HepG2 (cell line): ENCODE results near the gene CA12. TPM values are rescaled to one million over a fixed set of nuclear protein-coding genes. Genes with fewer than 3 reads are reported as not detected.

Source experiments
- ATAC-seq: fragments of 200-7000 bp; cut with Tn5 transposase; 3 replicates; pipeline ENCODE4 v1.9.1; 2020; ENCODE audit warnings: mild to moderate bottlenecking, moderate library complexity
- BruUV-seq: library from RNA; stranded (reverse); fragments of 400-500 nt; replicated peaks from 2 replicates; lab custom pipeline; 2021; lab: Mats Ljungman, UMichigan
- CTCF ChIA-PET: fragments of 300-600 bp; formaldehyde crosslinking; extraction: SDS; loops from one replicate; lab custom pipeline; 2021; ENCODE audit warnings: low total read pairs, inconsistent platforms, low intra/inter-chr PET ratio; lab: Yijun Ruan, JAX
- POLR2A ChIA-PET: fragments of 350-600 bp; sonication (Branson Sonifier 250); formaldehyde crosslinking; loops from one replicate; lab custom pipeline; 2020; ENCODE audit warnings: antibody characterized with exemption, inconsistent platforms; lab: Yijun Ruan, JAX
- DNase-seq: peaks from one replicate; pipeline ENCODE4 v3.0.0-alpha.2; 2015; ENCODE audit warnings: low spot score
- FAIRE-seq: peaks from 3 replicates; lab custom pipeline; 2011; peaks lifted over from hg19 to GRCh38; lab: Jason Lieb, UNC
- H2AFZ ChIP-seq: one replicate; pipeline ENCODE4 v1.6.1; 2011; ENCODE audit warnings: low read length, inconsistent platforms
- H3K27ac ChIP-seq: fragments of 300-600 bp; 3 replicates; pipeline ENCODE4 v1.8.0; 2011; ENCODE audit warnings: mixed run types, mild to moderate bottlenecking, mixed read lengths, low read length, inconsistent platforms; ENCODE audit not compliant: insufficient read depth; ENCODE audit errors: extremely low read length
- H3K27me3 ChIP-seq, 2 experiments: fragments of 200-600 bp in 1 of 2; 2 replicates in 1 of 2; 3 replicates in 1 of 2; pipeline versions ENCODE4 v1.6.0 to v1.8.0; 2011; ENCODE audit warnings: low read length in 2 of 2, mild to moderate bottlenecking in 2 of 2, moderate library complexity in 2 of 2, inconsistent platforms in 1 of 2; ENCODE audit not compliant: insufficient read depth in 2 of 2, control insufficient read depth in 1 of 2
- H3K36me3 ChIP-seq, 2 experiments: fragments of 200-600 bp in 1 of 2; replicated peaks in 1 of 2; 2 replicates in 1 of 2; 3 replicates in 1 of 2; pipeline versions ENCODE4 v1.5.1 to v1.8.0; 2011; ENCODE audit warnings: low read length in 2 of 2, inconsistent platforms in 1 of 2; ENCODE audit not compliant: insufficient read depth in 2 of 2, control insufficient read depth in 1 of 2
- H3K4me1 ChIP-seq: 2 replicates; pipeline ENCODE4 v1.5.1; 2012; ENCODE audit warnings: low read length, inconsistent platforms; ENCODE audit not compliant: insufficient read depth
- H3K4me2 ChIP-seq: 2 replicates; pipeline ENCODE4 v1.6.0; 2011; ENCODE audit warnings: low read depth, low read length, inconsistent platforms
- H3K4me3 ChIP-seq, 3 experiments: fragments of 200-600 bp in 1 of 3; sonication (generic), shearing (Covaris generic) in 1 of 3; replicated peaks in 1 of 3; 2 replicates each; pipeline ENCODE4 v1.5.1; 2011 to 2016; ENCODE audit warnings: low read length in 3 of 3, inconsistent platforms in 2 of 3, low read depth in 2 of 3, mild to moderate bottlenecking in 2 of 3, control low read depth in 1 of 3, mixed read lengths in 1 of 3; ENCODE audit not compliant: insufficient read depth in 1 of 3
- H3K79me2 ChIP-seq: one replicate; pipeline ENCODE4 v1.6.1; 2011; ENCODE audit warnings: low read length, inconsistent platforms; ENCODE audit not compliant: insufficient read depth
- H3K9ac ChIP-seq: 2 replicates; pipeline ENCODE4 v1.6.0; 2011; ENCODE audit warnings: mild to moderate bottlenecking, low read depth, low read length, inconsistent platforms; ENCODE audit not compliant: insufficient read depth
- H3K9me3 ChIP-seq: 2 replicates; pipeline ENCODE4 v1.5.1; 2012; ENCODE audit warnings: mild to moderate bottlenecking, low read length
- H4K20me1 ChIP-seq: 2 replicates; pipeline ENCODE4 v1.6.0; 2011; ENCODE audit warnings: inconsistent platforms, mild to moderate bottlenecking, low read length, moderate library complexity; ENCODE audit not compliant: insufficient read depth
- RCOR2 ChIP-seq: IDR thresholded peaks from 2 replicates; pipeline ENCODE4 v1.6.1; 2016; ENCODE audit warnings: missing biosample characterization, missing genetic modification reagents
- THAP11 ChIP-seq: IDR thresholded peaks from 2 replicates; pipeline ENCODE4 v1.6.1; 2016; ENCODE audit warnings: missing biosample characterization, missing genetic modification reagents
- ZBED4 ChIP-seq: sonication (generic); formaldehyde crosslinking; IDR thresholded peaks from 2 replicates; pipeline ENCODE4 v1.4.0; 2020; ENCODE audit warnings: missing genetic modification reagents, borderline replicate concordance
- ZNF18 ChIP-seq: sonication (generic); formaldehyde crosslinking; IDR thresholded peaks from 2 replicates; pipeline ENCODE4 v1.8.0; 2022; ENCODE audit warnings: mild to moderate bottlenecking, missing genetic modification reagents; ENCODE audit not compliant: insufficient replicate concordance
- WGBS: methylation state at CpG from one replicate; pipeline ENCODE4 v1.1.6; 2017; ENCODE audit warnings: low lambda C conversion rate; 5-methylcytosine and 5-hydroxymethylcytosine counted together
- in situ Hi-C: cut with HindIII; loops from 2 replicates; pipeline ENCODE4 v1.10.0; 2017; ENCODE audit warnings: low pct_unique_long_range_greater_than_20kb; ENCODE audit not compliant: extremely low pct_ligation_motif_present
- intact Hi-C: fragments of 100-400 bp; cut with micrococcal nuclease; formaldehyde crosslinking; loops from one replicate; pipeline ENCODE4 v1.10.0; 2022; ENCODE audit not compliant: unreplicated experiment
- polyA plus RNA-seq, 8 experiments: library from polyadenylated mRNA; depleted of rRNA in 3 of 8; stranded (reverse) in 7 of 8; unstranded in 1 of 8; fragments of >200 nt; fragmentation: Illumina TruSeq in 4 of 8; extraction: Trizol in 4 of 8; gene quantifications; 2 replicates each; pipeline versions ENCODE4 v1.2.1 to v1.2.3, GENCODE V29; 2011 to 2016; ENCODE audit warnings: low read depth in 4 of 8, missing spikeins in 1 of 8, mixed read lengths in 1 of 8; ENCODE audit not compliant: insufficient read depth in 1 of 8
- total RNA-seq, 5 experiments: library from RNA; depleted of rRNA; stranded (reverse); fragments of >200 nt; fragmentation: Illumina TruSeq; extraction: Trizol; gene quantifications; 2 replicates each; pipeline ENCODE4 v1.2.3, GENCODE V29; 2016; ENCODE audit warnings: low read depth in 1 of 5

Gene CA12
- total and polyA plus RNA-seq, 2 of the 13 experiments (the other 11 are each of a cell fraction or from before 2014, with no cell fraction given): 0.07 to 0.20 TPM

- Histone ChIP-seq H4K20me1 (no peaks in the 10 kb centered on the region), H3K4me1 (0 out of 2 replicates have a peak, but pooled peaks cover 4% of the 10 kb centered on the region), H2AFZ (no peak overlapping the region), H3K4me3 (no peak overlapping the region), H3K27me3 (peaks cover 2 to 4% of the 10 kb centered on the region in 2 experiments; a peak in 2 of 5 replicates), H3K4me2 (no peak overlapping the region), H3K79me2 (no peaks in the 10 kb centered on the region), H3K27ac (no peak overlapping the region), H3K36me3 (no peaks in the 10 kb centered on the region), H3K9ac (no peak overlapping the region), H3K9me3 (no peaks in the 10 kb centered on the region)
- DNase-seq (no peak), FAIRE-seq (no peak), ATAC-seq (no peak)
- TF ChIP-seq ZBED4 (CRISPR knock-in tag) (no peak), THAP11 (no peak), RCOR2 (CRISPR knock-in tag) (no peak), ZNF18 (no peak)
- 59% methylated on average over 4 of the region's 4 CpGs for WGBS
- CTCF ChIA-PET: no interaction called here
- POLR2A ChIA-PET: no interaction called here
- BruUV-seq: no TSS peak
- in situ Hi-C loops: no loop called here
- intact Hi-C loops: no loop called here
Measured at GRCh38 chr15:63369781-63370180, 11.9 kb downstream of the CA12 start.
